K562 (cell line): Measurements from ENCODE around the gene FAM118B. TPM values are rescaled to one million over a fixed set of nuclear protein-coding genes. Genes with fewer than 3 reads are reported as not detected.

ENCODE experiments used
- ATAC-seq: fragments of 200-7000 bp; cut with Tn5 transposase; 3 replicates; pipeline ENCODE4 v1.9.1; 2020; ENCODE audit warnings: moderate library complexity
- BruUV-seq: library from RNA; stranded (reverse); fragments of 400-500 nt; replicated peaks from 2 replicates; lab custom pipeline; 2021; lab: Mats Ljungman, UMichigan
- CTCF ChIA-PET: fragments of 300-600 bp; formaldehyde crosslinking; extraction: SDS; loops from one replicate; lab custom pipeline; 2021; ENCODE audit warnings: low intra/inter-chr PET ratio; lab: Yijun Ruan, JAX
- POLR2A ChIA-PET: fragments of 300-600, 350-650 bp; sonication (Branson Sonifier 250); formaldehyde crosslinking; extraction: SDS; loops from one replicate; lab custom pipeline; 2021; ENCODE audit warnings: antibody characterized with exemption, inconsistent platforms; lab: Yijun Ruan, JAX
- DNase-seq, 4 experiments: peaks; one replicate each; pipeline versions ENCODE4 v3.0.0 to v3.0.0-alpha.2; 2011 to 2018; ENCODE audit warnings: low spot score in 3 of 4, mixed read lengths in 3 of 4; ENCODE audit errors: extremely low read depth in 1 of 4
- FAIRE-seq: peaks from 2 replicates; lab custom pipeline; 2011; peaks lifted over from hg19 to GRCh38; lab: Jason Lieb, UNC
- H2AFZ ChIP-seq: 2 replicates; pipeline ENCODE4 v1.6.0; 2011; ENCODE audit warnings: low read depth, low read length, control low read depth, inconsistent platforms
- H3K27ac ChIP-seq: fragments of 200-600 bp; 3 replicates; pipeline ENCODE4 v1.8.0; 2011; ENCODE audit warnings: low read depth, mild to moderate bottlenecking, control low read depth, inconsistent platforms, low read length, moderate library complexity, mixed read lengths; ENCODE audit errors: extremely low read depth
- H3K27me3 ChIP-seq, 2 experiments: fragments of 300-600 bp in 1 of 2; 2 replicates in 1 of 2; 3 replicates in 1 of 2; pipeline versions ENCODE4 v1.6.0 to v1.8.0; 2011; ENCODE audit warnings: inconsistent platforms in 2 of 2, low read length in 2 of 2, mild to moderate bottlenecking in 1 of 2, mixed read lengths in 1 of 2, moderate library complexity in 1 of 2; ENCODE audit not compliant: control insufficient read depth in 2 of 2, insufficient read depth in 2 of 2
- H3K36me3 ChIP-seq: fragments of 300-600 bp; 3 replicates; pipeline ENCODE4 v1.8.0; 2011; ENCODE audit warnings: mild to moderate bottlenecking, low read length, inconsistent platforms; ENCODE audit not compliant: control insufficient read depth, insufficient read depth
- H3K4me1 ChIP-seq, 2 experiments: fragments of 200-600 bp in 1 of 2; replicated peaks in 1 of 2; 2 replicates in 1 of 2; 3 replicates in 1 of 2; pipeline versions ENCODE4 v1.5.1 to v1.8.0; 2011; ENCODE audit warnings: inconsistent platforms in 2 of 2, low read length in 2 of 2, mild to moderate bottlenecking in 1 of 2, mixed read lengths in 1 of 2, moderate library complexity in 1 of 2; ENCODE audit not compliant: control insufficient read depth in 2 of 2, insufficient read depth in 2 of 2
- H3K4me2 ChIP-seq: 2 replicates; pipeline ENCODE4 v1.6.1; 2011; ENCODE audit warnings: low read length, control low read depth, inconsistent platforms, mixed read lengths; ENCODE audit not compliant: insufficient read depth
- H3K4me3 ChIP-seq: fragments of 200-600 bp; sonication (generic), shearing (Covaris generic); 2 replicates; pipeline ENCODE4 v1.5.1; 2016; ENCODE audit warnings: control low read depth, inconsistent platforms
- H3K79me2 ChIP-seq: fragments of 200-600 bp; 3 replicates; pipeline ENCODE4 v1.8.0; 2011; ENCODE audit warnings: low read length, inconsistent platforms; ENCODE audit not compliant: control insufficient read depth, insufficient read depth
- H3K9ac ChIP-seq, 2 experiments: 2 replicates each; pipeline versions ENCODE4 v1.6.0 to v1.6.1; 2011; ENCODE audit warnings: low read depth in 2 of 2, low read length in 2 of 2, control low read depth in 1 of 2, inconsistent platforms in 1 of 2, mild to moderate bottlenecking in 1 of 2, mixed read lengths in 1 of 2; ENCODE audit not compliant: insufficient read depth in 1 of 2
- H3K9me1 ChIP-seq: one replicate; pipeline ENCODE4 v1.6.0; 2011; ENCODE audit warnings: inconsistent platforms, mild to moderate bottlenecking, low read length, moderate library complexity; ENCODE audit not compliant: control insufficient read depth, insufficient read depth
- H3K9me3 ChIP-seq: replicated peaks from 2 replicates; pipeline ENCODE4 v1.5.1; 2011; ENCODE audit warnings: low read depth, low read length, inconsistent platforms; ENCODE audit not compliant: control insufficient read depth, insufficient read depth
- H4K20me1 ChIP-seq: replicated peaks from 2 replicates; pipeline ENCODE4 v1.6.1; 2011; ENCODE audit warnings: low read length, inconsistent platforms, mixed read lengths; ENCODE audit not compliant: control insufficient read depth, insufficient read depth
- BACH1 ChIP-seq: fragments of 200-800 bp; sonication (Bioruptor generic); IDR thresholded peaks from 2 replicates; pipeline ENCODE4 v1.6.1; 2016; ENCODE audit warnings: missing genetic modification characterization, missing compliant biosample characterization
- BRCA1 ChIP-seq, 2 experiments: fragments of 450-650 bp in 1 of 2; sonication (generic) in 1 of 2; formaldehyde crosslinking in 1 of 2; IDR thresholded peaks; 2 replicates each; pipeline versions ENCODE4 v1.5.0 to v1.6.1; 2017 to 2020; ENCODE audit warnings: mild to moderate bottlenecking in 1 of 2, missing genetic modification reagents in 1 of 2
- CEBPB ChIP-seq: fragments of 450-650 bp; IDR thresholded peaks from 2 replicates; pipeline ENCODE4 v1.6.1; 2016; ENCODE audit warnings: missing genetic modification characterization, missing compliant biosample characterization
- HDAC2 ChIP-seq: fragments of 450-650 bp; IDR thresholded peaks from 2 replicates; pipeline ENCODE4 v1.6.1; 2016; ENCODE audit warnings: mild to moderate bottlenecking
- KAT2B ChIP-seq: IDR thresholded peaks from one replicate; pipeline ENCODE4 v1.6.1; 2012; ENCODE audit warnings: low read depth, mild to moderate bottlenecking, control low read depth, inconsistent platforms, low read length, moderate library complexity
- MED1 ChIP-seq: sonication (generic); formaldehyde crosslinking; IDR thresholded peaks from 2 replicates; pipeline ENCODE4 v1.8.1; 2023; ENCODE audit warnings: missing genetic modification reagents, borderline replicate concordance
- PTBP1 ChIP-seq: fragments of 200-400 bp; formaldehyde crosslinking; IDR thresholded peaks from 2 replicates; pipeline ENCODE4 v1.6.1; 2017; ENCODE audit warnings: low read depth, low read length
- SMARCB1 ChIP-seq: IDR thresholded peaks from 2 replicates; pipeline ENCODE4 v1.6.1; 2011; ENCODE audit warnings: improper control_type of control experiment, low read depth; ENCODE audit not compliant: insufficient read length
- ZC3H11A ChIP-seq: IDR thresholded peaks from 2 replicates; pipeline ENCODE4 v1.6.1; 2012; ENCODE audit warnings: low read depth, low read length, improper control_type of control experiment
- ZNF444 ChIP-seq: fragments of 250-450 bp; sonication (Bioruptor Pico); IDR thresholded peaks from 2 replicates; pipeline ENCODE4 v1.4.0; 2020; ENCODE audit warnings: mild to moderate bottlenecking, moderate library complexity
- WGBS: fragments of 100-300 bp; shearing (Covaris generic); methylation state at CpG from one replicate; pipeline ENCODE4 v1.1.6; 2016; ENCODE audit warnings: low coverage, mixed read lengths; ENCODE audit not compliant: insufficient coverage; ENCODE audit errors: missing lambda C conversion rate; 5-methylcytosine and 5-hydroxymethylcytosine counted together
- in situ Hi-C: fragments of 300-500 bp; cut with MboI; formaldehyde crosslinking; loops from 4 replicates; pipeline ENCODE4 v1.15.0; 2018; ENCODE audit warnings: inconsistent platforms, mixed read lengths
- intact Hi-C: fragments of 100-400 bp; cut with micrococcal nuclease; formaldehyde crosslinking; loops from 2 replicates; pipeline ENCODE4 v1.14.2; 2022
- polyA plus RNA-seq, 8 experiments: library from polyadenylated mRNA; depleted of rRNA in 4 of 8; stranded (reverse) in 5 of 8; unstranded in 3 of 8; fragments of >200 nt; fragmentation: Nextera tagmentation in 2 of 8; fragmentation: Illumina TruSeq in 1 of 8; extraction: Ambion mirVana in 2 of 8; extraction: Trizol in 1 of 8; gene quantifications; 2 replicates each; pipeline versions ENCODE4 v1.2.1 to v1.2.3, GENCODE V29; 2011 to 2014; ENCODE audit warnings: inconsistent platforms in 1 of 8, missing spikeins in 1 of 8
- total RNA-seq, 7 experiments: library from RNA; depleted of rRNA in 6 of 7; stranded (reverse); fragments of >200 nt in 6 of 7; fragmentation: Illumina TruSeq in 2 of 7; extraction: Trizol in 2 of 7; gene quantifications; 2 replicates each; pipeline versions ENCODE4 v1.2.1 to v1.2.3, GENCODE V29; 2011 to 2021; ENCODE audit warnings: low replicate concordance in 1 of 7

FAM118B gene
- total and polyA plus RNA-seq, 9 of the 15 experiments (the other 6 are each of a cell fraction or from before 2014, with no cell fraction given), result 12.0 to 49.0 (median 22.1) TPM

GRCh38 chr11:126281245-126281644 is 69.7 kb downstream of the FAM118B start:
- ChIA-PET CTCF (no interaction called here), POLR2A (interaction anchor here (0.6 to 2.5 kb wide), 5 partner anchors 8 to 144 kb away, joined by 3 to 14 read pairs (median 4); partner anchors contain the start of genes FAM118B, FOXRED1, RPUSD4 and SRPRA)
- H3K4me3 ChIP-seq, result no peak overlapping the region
- DNase-seq (no peak), FAIRE-seq (no peak), ATAC-seq (no peak)
- H3K4me1 ChIP-seq, result peaks cover 19 to 26% of the 10 kb centered on the region in 2 experiments; a peak in 4 of 5 replicates
- intact Hi-C loops (no loop called here), in situ Hi-C loops (no loop called here)
- H3K4me2 ChIP-seq, result no peak overlapping the region
- no peaks in the 10 kb centered on the region for H3K27me3 ChIP-seq
- no peaks in the 10 kb centered on the region for H3K9me3 ChIP-seq
- 46% methylated on average over 5 of the region's 6 CpGs for WGBS
- peak overlapping the region in 1 of 2 experiments; percentile 74; a peak in 2 of 4 replicates for H3K9ac ChIP-seq
- BruUV-seq, result no TSS peak
- no peak overlapping the region for H2AFZ ChIP-seq
- peaks cover 17% of the 10 kb centered on the region; the same call in 2 of the 3 replicates for H3K36me3 ChIP-seq
- H3K9me1 ChIP-seq, result no peaks in the 10 kb centered on the region
- TF ChIP-seq BACH1 (tag) (no peak), HDAC2 (no peak), MED1 (CRISPR knock-in tag) (no peak), ZNF444 (no peak), KAT2B (no peak)
- H4K20me1 ChIP-seq, result no peaks in the 10 kb centered on the region; the same call in 1 of the 2 replicates
- no peaks in the 10 kb centered on the region for H3K79me2 ChIP-seq
- no peak overlapping the region for H3K27ac ChIP-seq

- in situ Hi-C loops, result no loop called here
- TF ChIP-seq PTBP1, result no peak
- TF ChIP-seq ZC3H11A, result no peak
- no peak for TF ChIP-seq SMARCB1
- TF ChIP-seq CEBPB (tag), result no peak
- no peak for TF ChIP-seq BRCA1 (IDR thresholded peaks at IDR 0.05)
- TF ChIP-seq BRCA1 (CRISPR knock-in tag; IDR thresholded peaks at IDR 0.05), result no peak
- H3K9me1 ChIP-seq, result no peaks in the 10 kb centered on the region
- DNase-seq (no peak), FAIRE-seq (no peak), ATAC-seq (no peak)
- peaks cover 15% of the 10 kb centered on the region; the same call in 2 of the 3 replicates for H3K36me3 ChIP-seq
- intact Hi-C loops, result no loop called here
- H3K79me2 ChIP-seq, result no peaks in the 10 kb centered on the region
- no peak overlapping the region for H3K9ac ChIP-seq
- 0 out of 2 replicates have a peak overlapping the region, but pooled peaks have one; percentile 90 for H3K4me2 ChIP-seq
- ChIA-PET CTCF (no interaction called here), POLR2A (interaction anchor here (0.6 to 2.5 kb wide), 4 partner anchors 9 to 14 kb away, joined by 3 to 14 read pairs (median 5); partner anchors contain the start of genes FOXRED1 and SRPRA)
- peaks cover 19 to 26% of the 10 kb centered on the region in 2 experiments; a peak in 4 of 5 replicates for H3K4me1 ChIP-seq
- H3K4me3 ChIP-seq, result no peak overlapping the region
- no peak overlapping the region for H3K27ac ChIP-seq
- no peaks in the 10 kb centered on the region for H3K9me3 ChIP-seq
- no TSS peak for BruUV-seq
- WGBS, result 88% methylated on average over 10 of the region's 10 CpGs
- no peak overlapping the region for H2AFZ ChIP-seq
- no peaks in the 10 kb centered on the region for H3K27me3 ChIP-seq
- H4K20me1 ChIP-seq, result no peaks in the 10 kb centered on the region; the same call in 1 of the 2 replicates
These were observed 70.1 kb downstream of the FAM118B start for GRCh38 chr11:126281666-126282175.
